ENCODE measurements around the gene KCNB1.
A peak's percentile ranks its signal among the peaks of the same experiment; 100 is the strongest.

Gene KCNB1

DNA sequence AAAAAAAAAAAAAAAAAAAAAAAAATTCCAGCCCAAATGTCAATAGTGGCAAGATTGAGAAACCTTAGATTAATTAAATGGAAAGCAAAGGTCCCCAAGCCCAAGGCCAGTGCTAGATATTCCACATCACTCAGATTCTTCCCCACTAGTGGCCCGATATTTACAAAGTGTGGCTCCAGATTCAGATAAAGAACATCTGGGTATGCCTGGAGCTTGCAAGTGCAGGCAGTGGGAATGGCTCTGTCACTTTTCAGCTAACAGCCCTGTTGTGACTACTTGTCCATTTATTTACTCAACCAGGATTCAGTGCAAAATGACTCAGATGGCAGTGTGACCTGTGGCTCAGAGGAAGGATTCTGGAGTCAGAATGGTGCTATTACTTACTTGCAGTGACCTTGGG is 8.2 kb upstream of the KCNB1 start:
- TF ChIP-seq, protein P1, sequence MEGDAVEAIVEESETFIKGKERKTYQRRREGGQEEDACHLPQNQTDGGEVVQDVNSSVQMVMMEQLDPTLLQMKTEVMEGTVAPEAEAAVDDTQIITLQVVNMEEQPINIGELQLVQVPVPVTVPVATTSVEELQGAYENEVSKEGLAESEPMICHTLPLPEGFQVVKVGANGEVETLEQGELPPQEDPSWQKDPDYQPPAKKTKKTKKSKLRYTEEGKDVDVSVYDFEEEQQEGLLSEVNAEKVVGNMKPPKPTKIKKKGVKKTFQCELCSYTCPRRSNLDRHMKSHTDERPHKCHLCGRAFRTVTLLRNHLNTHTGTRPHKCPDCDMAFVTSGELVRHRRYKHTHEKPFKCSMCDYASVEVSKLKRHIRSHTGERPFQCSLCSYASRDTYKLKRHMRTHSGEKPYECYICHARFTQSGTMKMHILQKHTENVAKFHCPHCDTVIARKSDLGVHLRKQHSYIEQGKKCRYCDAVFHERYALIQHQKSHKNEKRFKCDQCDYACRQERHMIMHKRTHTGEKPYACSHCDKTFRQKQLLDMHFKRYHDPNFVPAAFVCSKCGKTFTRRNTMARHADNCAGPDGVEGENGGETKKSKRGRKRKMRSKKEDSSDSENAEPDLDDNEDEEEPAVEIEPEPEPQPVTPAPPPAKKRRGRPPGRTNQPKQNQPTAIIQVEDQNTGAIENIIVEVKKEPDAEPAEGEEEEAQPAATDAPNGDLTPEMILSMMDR (IDR thresholded peaks at IDR 0.05; ENCODE audit: extremely low read depth, insufficient read depth, missing control alignments) = no peak
- in situ Hi-C loops (cut with MboI; ENCODE audit: low pct_unique_long_range_greater_than_20kb, low sequenced_read_pairs, unreplicated experiment) = no loop called here
- no peak for DNase-seq (ENCODE audit: low spot score)

DNA sequence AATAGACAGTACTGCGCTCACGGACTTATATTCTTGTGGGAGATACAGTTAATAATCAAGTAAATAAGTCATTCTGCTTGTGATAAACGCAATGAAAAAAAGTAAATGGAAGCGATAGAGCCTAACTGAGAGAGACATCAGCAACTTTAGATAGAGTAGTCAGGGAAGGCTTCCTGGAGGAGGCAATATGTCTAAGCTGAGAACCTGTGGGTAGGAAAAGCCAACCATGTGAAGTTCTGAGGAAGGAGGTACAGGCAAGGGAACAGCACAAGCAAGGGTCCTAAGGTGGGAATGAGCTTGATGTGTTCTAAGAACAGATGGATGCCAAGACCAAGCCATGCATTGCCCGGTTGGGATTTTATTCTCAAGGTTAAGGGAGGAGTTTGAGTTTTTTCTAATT is 7.2 kb upstream of the KCNB1 start:
- DNase-seq (ENCODE audit: low spot score) = no peak
- TF ChIP-seq, protein P1 (IDR thresholded peaks at IDR 0.05; ENCODE audit: extremely low read depth, insufficient read depth, missing control alignments) = no peak
- in situ Hi-C loops (cut with MboI; ENCODE audit: low pct_unique_long_range_greater_than_20kb, low sequenced_read_pairs, unreplicated experiment) = no loop called here

DNA sequence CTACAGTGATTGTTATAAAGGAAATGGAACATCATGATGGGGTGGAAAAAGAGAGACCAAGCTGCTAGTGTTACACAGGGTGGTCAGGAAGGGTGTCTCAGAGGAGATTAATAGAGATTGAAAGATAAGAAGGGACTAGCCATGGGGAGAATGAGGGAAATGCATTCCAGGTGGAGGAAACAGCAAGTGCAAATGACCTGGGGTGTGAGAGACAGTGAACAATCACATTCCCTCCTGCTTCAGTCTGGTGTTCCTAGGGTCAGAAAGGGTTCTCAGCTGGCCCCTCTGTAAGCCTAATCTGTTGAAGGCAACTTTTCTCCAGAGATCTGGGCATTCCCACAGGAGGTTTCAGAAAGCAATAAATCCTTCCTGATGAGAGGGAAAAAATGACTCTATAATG is 3.6 kb upstream of the KCNB1 start:
- TF ChIP-seq, protein P1 (IDR thresholded peaks at IDR 0.05; ENCODE audit: extremely low read depth, insufficient read depth, missing control alignments) = no peak
- in situ Hi-C loops (cut with MboI; ENCODE audit: low pct_unique_long_range_greater_than_20kb, low sequenced_read_pairs, unreplicated experiment) = no loop called here
- no peak for DNase-seq (ENCODE audit: low spot score)

DNA sequence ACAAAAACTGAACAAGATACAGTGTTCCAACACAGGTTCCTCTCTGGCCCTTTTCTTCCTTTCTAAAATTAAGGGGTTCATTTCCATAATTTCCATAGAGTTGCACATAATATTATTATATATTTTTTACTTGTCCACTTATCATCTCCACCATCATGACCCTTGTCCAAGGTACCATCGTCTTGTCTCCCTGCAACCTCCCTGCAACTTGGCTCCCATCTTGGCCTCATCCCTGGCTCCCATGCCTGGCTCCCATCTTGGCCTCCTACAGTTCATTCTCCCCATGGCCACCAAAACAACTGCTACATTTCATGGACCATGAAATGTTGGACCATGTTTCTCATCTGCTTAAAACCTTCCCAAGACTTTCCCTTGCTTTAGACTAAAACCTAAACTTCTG is 3.1 kb upstream of the KCNB1 start:
- TF ChIP-seq, protein P1 (IDR thresholded peaks at IDR 0.05; ENCODE audit: extremely low read depth, insufficient read depth, missing control alignments) = no peak
- in situ Hi-C loops (cut with MboI; ENCODE audit: low pct_unique_long_range_greater_than_20kb, low sequenced_read_pairs, unreplicated experiment) = no loop called here
- no peak for DNase-seq (ENCODE audit: low spot score)

DNA sequence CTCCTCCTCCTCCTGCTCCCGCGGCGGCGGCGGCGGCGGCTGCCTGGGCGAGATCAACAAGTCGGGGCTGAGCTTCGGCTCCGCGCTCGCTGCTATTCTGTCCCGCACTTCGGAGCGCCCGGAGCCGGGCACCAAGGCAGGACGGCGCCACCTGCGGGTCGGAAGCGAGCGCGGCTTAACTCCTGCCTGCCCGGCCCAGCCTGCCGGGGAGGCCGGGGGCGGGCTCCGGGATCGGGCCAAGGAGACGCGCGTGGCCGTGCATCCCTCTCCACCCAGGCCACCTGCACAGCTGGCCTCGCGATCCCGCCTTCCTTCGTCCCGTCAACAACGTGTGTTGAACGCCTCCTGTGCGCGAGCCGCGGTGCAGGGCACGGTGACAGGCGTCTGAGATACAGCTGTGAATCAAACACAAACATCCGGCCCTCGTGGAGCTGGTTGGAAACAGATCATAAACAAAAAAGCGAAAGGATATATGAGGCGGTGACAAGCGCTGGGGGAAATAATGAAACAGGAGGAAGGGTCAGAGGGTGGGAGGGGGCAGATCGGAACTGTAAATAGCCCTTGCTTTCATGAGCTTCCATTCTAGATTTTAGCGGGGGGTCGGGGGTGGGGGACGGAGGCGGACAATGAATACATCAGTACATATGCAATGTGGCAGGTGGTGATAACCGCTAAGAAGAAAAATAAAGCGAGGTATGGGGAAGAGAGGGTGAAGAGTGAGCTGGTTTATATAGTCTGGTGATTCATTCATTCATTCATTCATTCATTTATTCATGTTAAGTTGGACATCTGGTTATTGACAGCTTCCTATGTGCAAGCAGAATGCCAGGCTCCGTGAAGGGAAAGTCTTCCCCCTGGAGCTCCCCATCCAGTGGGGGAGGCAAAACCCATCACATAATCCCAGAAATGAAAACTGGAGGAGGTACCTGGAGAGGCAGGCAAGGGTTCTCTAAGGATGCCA is 2.0 kb upstream of the KCNB1 start:
- TF ChIP-seq, protein P1 (IDR thresholded peaks at IDR 0.05; ENCODE audit: extremely low read depth, insufficient read depth, missing control alignments) = peak; percentile 81
- in situ Hi-C loops (cut with MboI; ENCODE audit: low pct_unique_long_range_greater_than_20kb, low sequenced_read_pairs, unreplicated experiment) = no loop called here
- DNase-seq (ENCODE audit: low spot score) = peak; percentile 86

DNA sequence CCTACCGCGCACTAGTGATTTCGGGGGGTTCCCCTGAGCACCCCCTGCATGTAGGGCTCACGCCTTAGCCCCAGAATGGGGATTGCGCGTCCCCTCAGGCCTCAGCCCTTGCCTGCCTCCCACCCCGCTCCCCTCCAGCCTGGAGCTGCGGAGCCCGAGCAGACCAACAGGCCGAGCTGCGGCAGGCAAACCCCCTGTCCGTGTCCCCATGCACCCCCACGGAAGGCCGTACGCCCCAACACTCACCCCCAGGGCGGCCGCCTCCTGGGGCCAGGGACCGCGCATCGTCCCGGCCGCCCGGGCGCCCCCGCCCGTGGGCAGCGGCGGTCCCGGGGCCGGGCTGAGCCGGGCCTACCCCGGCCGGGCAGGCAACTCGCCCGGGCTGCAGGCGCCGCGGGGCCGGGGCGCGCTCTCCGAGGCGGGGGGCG is 1.2 kb upstream of the KCNB1 start:
- in situ Hi-C loops (cut with MboI; ENCODE audit: low pct_unique_long_range_greater_than_20kb, low sequenced_read_pairs, unreplicated experiment) = no loop called here
- peak; percentile 34 for DNase-seq (ENCODE audit: low spot score)

More for the DNA sequence above, 1.2 kb upstream of the KCNB1 start:
- TF ChIP-seq, protein P1 (IDR thresholded peaks at IDR 0.05; ENCODE audit: extremely low read depth, insufficient read depth, missing control alignments) = no peak
